Mesendoderm (in vitro differentiated cells): ENCODE data around the gene POMT1.

Experiments
- DNase-seq: peaks from one replicate; pipeline ENCODE4 v3.0.0; 2013
- H2AK5ac ChIP-seq: 2 replicates; pipeline ENCODE4 v1.6.1; 2013; ENCODE audit warnings: low read length, inconsistent platforms
- H2BK120ac ChIP-seq: 2 replicates; pipeline ENCODE4 v1.6.1; 2013; ENCODE audit warnings: low read depth, mild to moderate bottlenecking, low read length, moderate library complexity, mixed read lengths
- H2BK15ac ChIP-seq: replicated peaks from 2 replicates; pipeline ENCODE4 v1.6.1; 2013; ENCODE audit warnings: low read depth, mild to moderate bottlenecking, moderate library complexity
- H2BK5ac ChIP-seq: 2 replicates; pipeline ENCODE4 v1.6.1; 2013; ENCODE audit warnings: low read length, inconsistent platforms
- H3K18ac ChIP-seq: 2 replicates; pipeline ENCODE4 v1.6.1; 2013; ENCODE audit warnings: mild to moderate bottlenecking, low read length, mixed read lengths
- H3K23ac ChIP-seq: one replicate; pipeline ENCODE4 v1.6.1; 2013; ENCODE audit warnings: low read length
- H3K27ac ChIP-seq: 2 replicates; pipeline ENCODE4 v1.5.1; 2013; ENCODE audit warnings: low read depth, mild to moderate bottlenecking, inconsistent platforms, low read length, moderate library complexity
- H3K27me3 ChIP-seq: 2 replicates; pipeline ENCODE4 v1.6.1; 2013; ENCODE audit warnings: low read length, control low read depth, mild to moderate bottlenecking, inconsistent platforms; ENCODE audit not compliant: insufficient read depth, poor library complexity
- H3K36me3 ChIP-seq: 2 replicates; pipeline ENCODE4 v1.6.1; 2013; ENCODE audit warnings: low read length, inconsistent platforms; ENCODE audit not compliant: control insufficient read depth, insufficient read depth
- H3K4ac ChIP-seq: one replicate; pipeline ENCODE4 v1.6.1; 2013; ENCODE audit warnings: low read depth, mild to moderate bottlenecking, low read length, moderate library complexity
- H3K4me1 ChIP-seq: 2 replicates; pipeline ENCODE4 v1.6.1; 2013; ENCODE audit warnings: low read depth, low read length, inconsistent platforms; ENCODE audit not compliant: control insufficient read depth
- H3K4me2 ChIP-seq: 2 replicates; pipeline ENCODE4 v1.6.1; 2013; ENCODE audit warnings: low read length
- H3K4me3 ChIP-seq: 2 replicates; pipeline ENCODE4 v1.5.1; 2013; ENCODE audit warnings: mild to moderate bottlenecking, low read length
- H3K56ac ChIP-seq: one replicate; pipeline ENCODE4 v1.6.1; 2013; ENCODE audit warnings: low read length
- H3K79me1 ChIP-seq: 2 replicates; pipeline ENCODE4 v1.6.1; 2013; ENCODE audit warnings: low read length, inconsistent platforms
- H3K79me2 ChIP-seq: 2 replicates; pipeline ENCODE4 v1.6.1; 2013; ENCODE audit warnings: mild to moderate bottlenecking, low read length; ENCODE audit not compliant: control insufficient read depth, insufficient read depth
- H3K9ac ChIP-seq: 2 replicates; pipeline ENCODE4 v1.6.1; 2013; ENCODE audit warnings: low read length, inconsistent platforms
- H4K5ac ChIP-seq: one replicate; pipeline ENCODE4 v1.6.1; 2013; ENCODE audit warnings: low read length
- H4K8ac ChIP-seq: one replicate; pipeline ENCODE4 v1.6.1; 2013; ENCODE audit warnings: low read depth, mild to moderate bottlenecking, control low read depth, low read length, moderate library complexity
- WGBS: extraction: QIAGEN DNeasy Blood & Tissue Kit; methylation state at CpG from one replicate; pipeline ENCODE4 v1.1.7; 2013; ENCODE audit warnings: low lambda C conversion rate, missing lambda C conversion rate; ENCODE audit not compliant: insufficient coverage; ENCODE audit errors: extremely low coverage; 5-methylcytosine and 5-hydroxymethylcytosine counted together
- small RNA-seq: library from polyadenylated mRNA; stranded (forward); fragments of <200 nt; extraction: miRNeasy Mini kit (QIAGEN cat#:217004); gene quantifications from one replicate; pipeline ENCODE3, GENCODE V24; 2013; ENCODE audit not compliant: insufficient read depth

POMT1 gene

DNA sequence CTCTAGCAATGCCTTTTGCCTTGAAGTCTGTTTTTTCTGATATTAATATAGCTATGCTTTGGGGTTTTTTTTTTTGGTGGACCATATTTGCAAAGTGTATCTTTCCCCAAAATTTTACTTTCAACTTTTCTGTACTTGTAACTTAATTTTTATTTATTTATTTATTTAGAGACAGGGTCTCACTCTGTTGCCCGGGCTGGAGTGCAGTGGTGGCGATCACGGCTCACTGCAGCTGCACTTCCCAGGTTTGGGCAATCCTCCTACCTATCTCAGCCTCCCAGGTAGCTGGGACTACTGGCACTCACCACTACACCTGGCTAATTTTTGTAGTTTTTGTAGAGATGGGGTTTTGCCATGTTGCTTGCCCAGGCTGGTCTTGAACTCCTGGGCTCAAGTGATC, 63.4 kb downstream of the POMT1 start:
- Histone ChIP-seq H2BK15ac (no peak overlapping the region), H3K4me1 (no peaks in the 10 kb centered on the region), H3K4me2 (no peak overlapping the region), H2BK120ac (no peak overlapping the region), H2AK5ac (no peak overlapping the region), H3K4ac (no peak overlapping the region), H3K18ac (no peak overlapping the region), H3K56ac (no peak overlapping the region), H2BK5ac (no peak overlapping the region), H3K23ac (no peak overlapping the region), H3K9ac (no peak overlapping the region), H4K5ac (no peak overlapping the region), H3K27me3 (no peaks in the 10 kb centered on the region), H3K36me3 (no peaks in the 10 kb centered on the region), H4K8ac (no peak overlapping the region), H3K4me3 (no peak overlapping the region), H3K79me2 (no peaks in the 10 kb centered on the region), H3K27ac (no peak overlapping the region), H3K79me1 (no peaks in the 10 kb centered on the region)
- WGBS: no CpG with 5 or more reads among the region's 3 CpGs
- DNase-seq: no peak

DNA sequence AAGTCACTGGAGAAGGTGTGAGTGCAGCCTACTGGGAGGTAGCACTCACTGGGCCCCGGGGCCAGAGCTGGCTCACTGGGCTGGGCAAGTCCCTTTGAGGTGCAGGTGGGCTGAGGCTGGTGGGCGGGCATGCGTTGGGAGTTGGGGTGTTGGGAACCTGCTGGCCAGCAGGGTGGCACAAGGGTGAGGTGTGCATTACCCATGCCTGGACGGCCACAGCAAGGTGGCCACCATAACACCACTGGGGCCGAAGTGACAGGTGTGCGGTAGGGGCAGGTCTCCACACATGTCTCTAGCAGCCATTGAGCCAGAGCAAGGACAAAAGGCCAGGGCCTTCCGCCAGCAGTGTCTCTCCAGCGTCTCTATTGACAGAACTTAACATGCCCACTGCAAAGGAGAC, 65.2 kb downstream of the POMT1 start:
- no peaks in the 10 kb centered on the region for H3K79me1 ChIP-seq

More for the DNA sequence above, 65.2 kb downstream of the POMT1 start:
- Histone ChIP-seq H3K18ac (no peak overlapping the region), H2BK120ac (no peak overlapping the region), H3K27me3 (no peaks in the 10 kb centered on the region), H3K27ac (no peak overlapping the region), H3K4ac (no peak overlapping the region), H2BK15ac (no peak overlapping the region), H3K9ac (no peak overlapping the region), H2AK5ac (no peak overlapping the region), H2BK5ac (no peak overlapping the region), H3K36me3 (no peaks in the 10 kb centered on the region), H4K5ac (no peak overlapping the region), H3K23ac (no peak overlapping the region), H3K4me3 (no peak overlapping the region), H3K56ac (no peak overlapping the region), H3K4me2 (no peak overlapping the region), H3K79me2 (no peaks in the 10 kb centered on the region), H4K8ac (no peak overlapping the region), H3K4me1 (no peaks in the 10 kb centered on the region)
- DNase-seq: no peak
- no CpG with 5 or more reads among the region's 8 CpGs for WGBS

Small RNAs within 50 kb of the gene (small RNA-seq; reads per million reads assigned to genes)
- 1.1 reads per million for gene SNORD62A
- gene SNORD62B: 1.1 reads per million
